HepG2 (cell line): ENCODE data around the gene DYRK2. TPM values are rescaled to one million over a fixed set of nuclear protein-coding genes. Genes with fewer than 3 reads are reported as not detected.

Experiments used
- ATAC-seq: fragments of 200-7000 bp; cut with Tn5 transposase; 3 replicates; pipeline ENCODE4 v1.9.1; 2020; ENCODE audit warnings: mild to moderate bottlenecking, moderate library complexity
- BruUV-seq: library from RNA; stranded (reverse); fragments of 400-500 nt; replicated peaks from 2 replicates; lab custom pipeline; 2021; lab: Mats Ljungman, UMichigan
- CTCF ChIA-PET: fragments of 300-600 bp; formaldehyde crosslinking; extraction: SDS; loops from one replicate; lab custom pipeline; 2021; ENCODE audit warnings: low total read pairs, inconsistent platforms, low intra/inter-chr PET ratio; lab: Yijun Ruan, JAX
- POLR2A ChIA-PET: fragments of 350-600 bp; sonication (Branson Sonifier 250); formaldehyde crosslinking; loops from one replicate; lab custom pipeline; 2020; ENCODE audit warnings: antibody characterized with exemption, inconsistent platforms; lab: Yijun Ruan, JAX
- DNase-seq: peaks from one replicate; pipeline ENCODE4 v3.0.0-alpha.2; 2015; ENCODE audit warnings: low spot score
- FAIRE-seq: peaks from 3 replicates; lab custom pipeline; 2011; peaks lifted over from hg19 to GRCh38; lab: Jason Lieb, UNC
- H2AFZ ChIP-seq: one replicate; pipeline ENCODE4 v1.6.1; 2011; ENCODE audit warnings: low read length, inconsistent platforms
- H3K27ac ChIP-seq: fragments of 300-600 bp; 3 replicates; pipeline ENCODE4 v1.8.0; 2011; ENCODE audit warnings: mixed run types, mild to moderate bottlenecking, mixed read lengths, low read length, inconsistent platforms; ENCODE audit not compliant: insufficient read depth; ENCODE audit errors: extremely low read length
- H3K27me3 ChIP-seq, 2 experiments: fragments of 200-600 bp in 1 of 2; 2 replicates in 1 of 2; 3 replicates in 1 of 2; pipeline versions ENCODE4 v1.6.0 to v1.8.0; 2011; ENCODE audit warnings: low read length in 2 of 2, mild to moderate bottlenecking in 2 of 2, moderate library complexity in 2 of 2, inconsistent platforms in 1 of 2; ENCODE audit not compliant: insufficient read depth in 2 of 2, control insufficient read depth in 1 of 2
- H3K36me3 ChIP-seq, 2 experiments: fragments of 200-600 bp in 1 of 2; replicated peaks in 1 of 2; 2 replicates in 1 of 2; 3 replicates in 1 of 2; pipeline versions ENCODE4 v1.5.1 to v1.8.0; 2011; ENCODE audit warnings: low read length in 2 of 2, inconsistent platforms in 1 of 2; ENCODE audit not compliant: insufficient read depth in 2 of 2, control insufficient read depth in 1 of 2
- H3K4me1 ChIP-seq: 2 replicates; pipeline ENCODE4 v1.5.1; 2012; ENCODE audit warnings: low read length, inconsistent platforms; ENCODE audit not compliant: insufficient read depth
- H3K4me2 ChIP-seq: 2 replicates; pipeline ENCODE4 v1.6.0; 2011; ENCODE audit warnings: low read depth, low read length, inconsistent platforms
- H3K4me3 ChIP-seq, 3 experiments: fragments of 200-600 bp in 1 of 3; sonication (generic), shearing (Covaris generic) in 1 of 3; replicated peaks in 1 of 3; 2 replicates each; pipeline ENCODE4 v1.5.1; 2011 to 2016; ENCODE audit warnings: low read length in 3 of 3, inconsistent platforms in 2 of 3, low read depth in 2 of 3, mild to moderate bottlenecking in 2 of 3, control low read depth in 1 of 3, mixed read lengths in 1 of 3; ENCODE audit not compliant: insufficient read depth in 1 of 3
- H3K79me2 ChIP-seq: one replicate; pipeline ENCODE4 v1.6.1; 2011; ENCODE audit warnings: low read length, inconsistent platforms; ENCODE audit not compliant: insufficient read depth
- H3K9ac ChIP-seq: 2 replicates; pipeline ENCODE4 v1.6.0; 2011; ENCODE audit warnings: mild to moderate bottlenecking, low read depth, low read length, inconsistent platforms; ENCODE audit not compliant: insufficient read depth
- H3K9me3 ChIP-seq: 2 replicates; pipeline ENCODE4 v1.5.1; 2012; ENCODE audit warnings: mild to moderate bottlenecking, low read length
- H4K20me1 ChIP-seq: 2 replicates; pipeline ENCODE4 v1.6.0; 2011; ENCODE audit warnings: inconsistent platforms, mild to moderate bottlenecking, low read length, moderate library complexity; ENCODE audit not compliant: insufficient read depth
- AKNA ChIP-seq: sonication (generic); formaldehyde crosslinking; IDR thresholded peaks from 2 replicates; pipeline ENCODE4 v1.4.0; 2020; ENCODE audit warnings: missing genetic modification reagents, borderline replicate concordance
- ATF7-NPFF ChIP-seq: sonication (generic); formaldehyde crosslinking; IDR thresholded peaks from 2 replicates; pipeline ENCODE4 v1.8.1; 2023; ENCODE audit warnings: mild to moderate bottlenecking, low read depth, missing genetic modification reagents, moderate library complexity
- NR2C2 ChIP-seq: sonication (generic); formaldehyde crosslinking; IDR thresholded peaks from 2 replicates; pipeline ENCODE4 v1.4.0; 2020; ENCODE audit warnings: missing genetic modification reagents, mild to moderate bottlenecking, moderate library complexity, borderline replicate concordance
- TFE3 ChIP-seq: IDR thresholded peaks from 2 replicates; pipeline ENCODE4 v1.6.1; 2016
- ZNF501 ChIP-seq: sonication (generic); formaldehyde crosslinking; IDR thresholded peaks from 2 replicates; pipeline ENCODE4 v1.5.1; 2020; ENCODE audit warnings: mild to moderate bottlenecking, moderate library complexity, missing genetic modification reagents
- WGBS: methylation state at CpG from one replicate; pipeline ENCODE4 v1.1.6; 2017; ENCODE audit warnings: low lambda C conversion rate; 5-methylcytosine and 5-hydroxymethylcytosine counted together
- in situ Hi-C: cut with HindIII; loops from 2 replicates; pipeline ENCODE4 v1.10.0; 2017; ENCODE audit warnings: low pct_unique_long_range_greater_than_20kb; ENCODE audit not compliant: extremely low pct_ligation_motif_present
- intact Hi-C: fragments of 100-400 bp; cut with micrococcal nuclease; formaldehyde crosslinking; loops from one replicate; pipeline ENCODE4 v1.10.0; 2022; ENCODE audit not compliant: unreplicated experiment
- polyA plus RNA-seq, 8 experiments: library from polyadenylated mRNA; depleted of rRNA in 3 of 8; stranded (reverse) in 7 of 8; unstranded in 1 of 8; fragments of >200 nt; fragmentation: Illumina TruSeq in 4 of 8; extraction: Trizol in 4 of 8; gene quantifications; 2 replicates each; pipeline versions ENCODE4 v1.2.1 to v1.2.3, GENCODE V29; 2011 to 2016; ENCODE audit warnings: low read depth in 4 of 8, missing spikeins in 1 of 8, mixed read lengths in 1 of 8; ENCODE audit not compliant: insufficient read depth in 1 of 8
- total RNA-seq, 5 experiments: library from RNA; depleted of rRNA; stranded (reverse); fragments of >200 nt; fragmentation: Illumina TruSeq; extraction: Trizol; gene quantifications; 2 replicates each; pipeline ENCODE4 v1.2.3, GENCODE V29; 2016; ENCODE audit warnings: low read depth in 1 of 5

The DYRK2 gene
- total and polyA plus RNA-seq, 2 of the 13 experiments (the other 11 are each of a cell fraction or from before 2014, with no cell fraction given) = 8.2 to 11.5 TPM

GRCh38 chr12:67671419-67671818 lies 22.9 kb downstream of the DYRK2 start:
- Histone ChIP-seq H3K36me3 (no peaks in the 10 kb centered on the region), H3K27ac (no peak overlapping the region), H3K27me3 (no peaks in the 10 kb centered on the region), H3K4me3 (no peak overlapping the region), H3K4me2 (no peak overlapping the region), H3K9ac (no peak overlapping the region), H3K4me1 (no peaks in the 10 kb centered on the region), H3K9me3 (peaks cover 14% of the 10 kb centered on the region; the same call in 1 of the 2 replicates), H3K79me2 (no peaks in the 10 kb centered on the region), H2AFZ (no peak overlapping the region), H4K20me1 (no peaks in the 10 kb centered on the region)
- TF ChIP-seq ZNF501 (CRISPR knock-in tag) (no peak), AKNA (CRISPR knock-in tag) (no peak), ATF7-NPFF (CRISPR knock-in tag) (no peak), TFE3 (CRISPR knock-in tag) (no peak), NR2C2 (CRISPR knock-in tag) (no peak)
- FAIRE-seq = no peak
- 90% methylated on average over 2 of the region's 2 CpGs for WGBS
- POLR2A ChIA-PET = no interaction called here
- DNase-seq = no peak
- intact Hi-C loops (no loop called here), in situ Hi-C loops (no loop called here)
- no peak for ATAC-seq
- CTCF ChIA-PET = no interaction called here
- BruUV-seq = no TSS peak
